ENCODE measurements around the gene ZNF524.

ZNF524 gene

DNA sequence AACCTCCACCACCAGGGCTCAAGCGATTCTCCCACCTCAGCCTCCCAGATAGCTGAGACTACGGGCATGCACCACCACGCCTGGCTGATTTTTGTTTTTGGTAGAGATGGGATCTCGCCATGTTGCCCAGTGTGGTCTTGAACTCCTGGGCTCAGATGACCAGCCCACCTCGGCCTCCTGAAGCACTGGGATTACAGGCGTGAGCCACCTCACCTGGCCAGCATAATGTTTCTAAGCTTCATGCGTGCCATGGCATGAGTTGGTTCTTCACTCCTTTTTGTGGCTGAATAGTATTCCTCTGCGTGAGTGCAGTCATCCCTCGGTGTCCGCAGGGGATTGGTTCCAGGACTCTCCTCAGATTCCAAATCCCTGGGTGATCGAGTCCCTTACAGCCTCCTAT lies 15.2 kb upstream of the ZNF524 start:
- no peak for DNase-seq (ENCODE audit: low read depth)
- H3K4me3 ChIP-seq (ENCODE audit: low read depth, low read length) = no peak overlapping the region
- TF ChIP-seq, protein P1, sequence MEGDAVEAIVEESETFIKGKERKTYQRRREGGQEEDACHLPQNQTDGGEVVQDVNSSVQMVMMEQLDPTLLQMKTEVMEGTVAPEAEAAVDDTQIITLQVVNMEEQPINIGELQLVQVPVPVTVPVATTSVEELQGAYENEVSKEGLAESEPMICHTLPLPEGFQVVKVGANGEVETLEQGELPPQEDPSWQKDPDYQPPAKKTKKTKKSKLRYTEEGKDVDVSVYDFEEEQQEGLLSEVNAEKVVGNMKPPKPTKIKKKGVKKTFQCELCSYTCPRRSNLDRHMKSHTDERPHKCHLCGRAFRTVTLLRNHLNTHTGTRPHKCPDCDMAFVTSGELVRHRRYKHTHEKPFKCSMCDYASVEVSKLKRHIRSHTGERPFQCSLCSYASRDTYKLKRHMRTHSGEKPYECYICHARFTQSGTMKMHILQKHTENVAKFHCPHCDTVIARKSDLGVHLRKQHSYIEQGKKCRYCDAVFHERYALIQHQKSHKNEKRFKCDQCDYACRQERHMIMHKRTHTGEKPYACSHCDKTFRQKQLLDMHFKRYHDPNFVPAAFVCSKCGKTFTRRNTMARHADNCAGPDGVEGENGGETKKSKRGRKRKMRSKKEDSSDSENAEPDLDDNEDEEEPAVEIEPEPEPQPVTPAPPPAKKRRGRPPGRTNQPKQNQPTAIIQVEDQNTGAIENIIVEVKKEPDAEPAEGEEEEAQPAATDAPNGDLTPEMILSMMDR (IDR thresholded peaks at IDR 0.05; ENCODE audit: low read depth, low read length, missing control alignments) = no peak

DNA sequence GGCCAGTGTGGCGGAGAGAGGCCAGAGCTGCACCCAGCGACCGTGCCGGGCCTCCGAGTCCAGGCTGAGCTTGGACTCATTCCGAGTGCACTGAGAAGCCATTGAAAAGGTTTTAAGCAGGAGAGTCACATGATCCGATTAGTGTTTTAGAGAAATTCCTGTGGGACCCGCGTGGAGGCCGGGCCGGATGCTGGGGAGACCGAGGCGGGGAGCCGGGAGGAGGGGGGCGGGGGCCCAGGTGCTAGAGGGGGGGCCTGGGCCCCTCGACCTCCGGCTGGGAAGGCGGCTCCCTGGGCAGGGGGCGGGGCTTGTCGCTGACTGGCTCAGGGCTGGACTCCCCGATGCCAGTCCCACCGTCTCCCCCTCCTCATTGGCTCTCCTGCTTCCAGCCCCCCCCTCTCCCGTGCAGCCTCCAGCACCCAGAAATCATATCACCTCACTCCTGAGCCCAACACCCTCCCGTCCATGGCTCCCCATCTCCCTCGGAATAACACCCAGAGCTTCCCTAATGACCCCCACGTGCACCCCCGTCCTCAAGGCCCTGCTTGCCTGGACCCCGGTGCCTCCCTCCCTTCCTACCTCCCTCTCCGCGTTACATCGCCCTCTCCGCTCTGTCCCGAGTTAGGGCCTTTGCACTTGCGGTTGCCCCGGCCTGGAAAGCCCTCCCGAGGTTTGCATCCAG lies 14.3 kb upstream of the ZNF524 start:
- 0 out of 2 replicates have a peak overlapping the region, but pooled peaks have one; percentile 6 for H3K4me3 ChIP-seq (ENCODE audit: low read depth, low read length)
- TF ChIP-seq, protein P1 (IDR thresholded peaks at IDR 0.05; ENCODE audit: low read depth, low read length, missing control alignments) = no peak
- no peak for DNase-seq (ENCODE audit: low read depth)

DNA sequence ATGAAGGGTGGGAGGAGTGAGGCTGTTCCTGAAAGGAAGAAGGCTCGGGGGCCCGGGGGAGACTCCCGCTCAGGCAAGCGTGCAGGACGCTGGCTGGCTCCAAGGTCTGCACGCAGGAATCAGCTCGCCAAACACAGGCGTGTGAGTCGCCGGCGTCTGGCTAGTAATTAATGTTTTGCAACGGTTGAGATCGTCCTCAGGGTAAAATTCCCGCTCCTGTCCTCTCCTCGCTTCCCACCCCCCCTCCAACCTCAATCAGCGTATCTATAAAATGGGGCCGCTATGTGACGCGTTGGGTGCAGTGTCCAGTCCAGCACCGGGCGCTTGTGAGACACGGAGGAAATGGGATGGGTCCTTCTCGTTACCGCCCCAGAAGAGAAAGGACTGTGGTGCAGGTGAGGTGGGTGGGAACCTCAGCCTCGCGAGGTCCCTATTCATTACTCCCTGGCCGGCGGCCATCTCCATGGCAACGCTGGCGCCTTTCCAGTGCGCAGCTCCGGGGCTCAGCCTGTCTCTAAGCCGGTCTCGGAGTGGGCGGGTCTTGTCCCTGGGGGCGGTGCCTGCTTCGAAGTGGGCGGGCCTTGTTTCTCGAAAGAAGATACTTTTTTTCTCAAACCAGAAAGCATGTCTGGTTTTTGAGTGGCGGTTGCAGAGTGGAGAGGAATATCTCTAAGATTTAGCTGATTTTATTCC lies 13.0 kb upstream of the ZNF524 start:
- peak overlapping the region; percentile 36 for H3K4me3 ChIP-seq (ENCODE audit: low read depth, low read length)
- TF ChIP-seq, protein P1 (IDR thresholded peaks at IDR 0.05; ENCODE audit: low read depth, low read length, missing control alignments) = no peak
- peak; percentile 67 for DNase-seq (ENCODE audit: low read depth)

DNA sequence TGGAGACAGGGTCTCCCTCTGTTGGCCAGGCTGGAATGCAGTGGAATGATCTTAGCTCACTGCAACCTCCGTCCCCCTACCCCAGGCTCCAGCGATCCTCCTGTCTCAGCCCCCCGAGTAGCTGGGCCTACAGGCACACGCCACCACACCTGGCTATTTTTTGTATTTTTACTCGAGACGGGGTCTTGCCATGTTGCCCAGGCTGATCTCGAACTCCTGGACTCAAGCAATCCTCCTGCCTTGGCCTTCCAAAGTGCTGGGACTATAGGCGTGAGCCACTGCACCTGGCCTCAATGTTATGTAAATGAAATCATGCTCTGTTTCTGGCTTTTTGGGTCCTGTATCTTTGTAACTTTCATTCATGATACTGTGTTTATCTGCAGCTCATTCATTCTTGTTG lies 11.3 kb upstream of the ZNF524 start:
- H3K4me3 ChIP-seq (ENCODE audit: low read depth, low read length) = no peak overlapping the region
- TF ChIP-seq, protein P1 (IDR thresholded peaks at IDR 0.05; ENCODE audit: low read depth, low read length, missing control alignments) = no peak
- DNase-seq (ENCODE audit: low read depth) = no peak

DNA sequence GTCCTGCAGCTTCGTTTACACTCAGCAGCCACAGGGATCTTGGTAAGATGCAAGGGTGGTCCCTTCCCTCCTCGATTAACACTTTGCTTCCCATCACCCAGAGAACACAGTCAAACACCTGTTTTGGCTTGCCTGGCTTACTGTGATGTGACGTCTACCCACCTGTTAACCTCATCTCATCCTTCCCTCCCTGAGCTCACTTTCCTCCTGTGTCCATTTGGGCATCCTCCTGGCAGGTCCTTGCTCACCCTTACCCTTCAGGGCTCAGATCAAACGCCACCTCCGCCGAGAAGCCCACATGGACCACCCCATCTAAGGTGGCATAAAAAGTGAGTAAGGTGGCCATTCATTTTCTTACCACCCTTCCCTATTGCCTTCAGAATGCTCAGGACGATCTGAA lies 10.0 kb upstream of the ZNF524 start:
- DNase-seq (ENCODE audit: low read depth) = no peak
- TF ChIP-seq, protein P1 (IDR thresholded peaks at IDR 0.05; ENCODE audit: low read depth, low read length, missing control alignments) = no peak
- no peak overlapping the region for H3K4me3 ChIP-seq (ENCODE audit: low read depth, low read length)

DNA sequence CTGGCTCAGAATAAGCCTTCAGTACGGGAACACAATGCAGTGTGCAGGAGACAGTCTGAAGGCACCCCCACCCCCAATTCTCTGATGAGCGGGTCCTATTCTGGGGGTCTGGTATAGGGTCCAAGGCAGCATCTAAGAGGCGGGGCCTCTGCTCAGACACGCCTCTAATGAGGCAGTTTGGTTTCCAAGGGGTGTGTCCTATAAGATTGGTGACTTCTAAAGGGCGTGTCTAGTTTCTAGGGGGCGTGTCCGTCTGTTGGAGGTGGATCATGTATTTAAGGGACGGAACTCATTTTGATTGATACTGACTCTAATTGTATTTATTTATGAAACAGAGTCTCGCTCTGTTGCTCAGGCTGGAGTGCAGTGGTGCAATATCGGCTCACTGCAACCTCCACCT lies 9.5 kb upstream of the ZNF524 start:
- TF ChIP-seq, protein P1 (IDR thresholded peaks at IDR 0.05; ENCODE audit: low read depth, low read length, missing control alignments) = no peak
- no peak for DNase-seq (ENCODE audit: low read depth)
- H3K4me3 ChIP-seq (ENCODE audit: low read depth, low read length) = no peak overlapping the region

Measured in GM12864 (cell line).